MG63 (cell line): ENCODE results near the gene CCT8L2. TPM values are rescaled to one million over a fixed set of nuclear protein-coding genes. Genes with fewer than 3 reads are reported as not detected.
"Not testable (repeated sequence)": the region's sequence is repeated elsewhere in the genome, so short reads cannot be mapped to it uniquely, and the experiment has no call there.

Experiments
- DNase-seq: peaks from one replicate; pipeline ENCODE4 v3.0.0-alpha.2; 2020
- H3K27me3 ChIP-seq: fragments of 250-450 bp; sonication (Bioruptor Pico); 2 replicates; pipeline ENCODE4 v1.5.1; 2020; ENCODE audit warnings: mild to moderate bottlenecking, moderate library complexity
- H3K36me3 ChIP-seq: fragments of 250-450 bp; sonication (Bioruptor Pico); 2 replicates; pipeline ENCODE4 v1.5.1; 2020; ENCODE audit warnings: mild to moderate bottlenecking, moderate library complexity
- H3K4me3 ChIP-seq: fragments of 250-450 bp; sonication (Bioruptor Pico); 2 replicates; pipeline ENCODE4 v1.5.1; 2020; ENCODE audit warnings: mild to moderate bottlenecking, moderate library complexity
- H3K9me3 ChIP-seq: fragments of 250-450 bp; sonication (Bioruptor Pico); 2 replicates; pipeline ENCODE4 v1.5.1; 2020; ENCODE audit warnings: mild to moderate bottlenecking, moderate library complexity
- total RNA-seq: library from RNA; depleted of rRNA; stranded (reverse); fragments of >200 nt; shearing (Covaris generic); gene quantifications from 2 replicates; pipeline ENCODE4 v1.2.3, GENCODE V29; 2014; ENCODE audit warnings: low replicate concordance

Gene CCT8L2
- total RNA-seq, 1 experiment from 2014 or later, result not detected

DNA sequence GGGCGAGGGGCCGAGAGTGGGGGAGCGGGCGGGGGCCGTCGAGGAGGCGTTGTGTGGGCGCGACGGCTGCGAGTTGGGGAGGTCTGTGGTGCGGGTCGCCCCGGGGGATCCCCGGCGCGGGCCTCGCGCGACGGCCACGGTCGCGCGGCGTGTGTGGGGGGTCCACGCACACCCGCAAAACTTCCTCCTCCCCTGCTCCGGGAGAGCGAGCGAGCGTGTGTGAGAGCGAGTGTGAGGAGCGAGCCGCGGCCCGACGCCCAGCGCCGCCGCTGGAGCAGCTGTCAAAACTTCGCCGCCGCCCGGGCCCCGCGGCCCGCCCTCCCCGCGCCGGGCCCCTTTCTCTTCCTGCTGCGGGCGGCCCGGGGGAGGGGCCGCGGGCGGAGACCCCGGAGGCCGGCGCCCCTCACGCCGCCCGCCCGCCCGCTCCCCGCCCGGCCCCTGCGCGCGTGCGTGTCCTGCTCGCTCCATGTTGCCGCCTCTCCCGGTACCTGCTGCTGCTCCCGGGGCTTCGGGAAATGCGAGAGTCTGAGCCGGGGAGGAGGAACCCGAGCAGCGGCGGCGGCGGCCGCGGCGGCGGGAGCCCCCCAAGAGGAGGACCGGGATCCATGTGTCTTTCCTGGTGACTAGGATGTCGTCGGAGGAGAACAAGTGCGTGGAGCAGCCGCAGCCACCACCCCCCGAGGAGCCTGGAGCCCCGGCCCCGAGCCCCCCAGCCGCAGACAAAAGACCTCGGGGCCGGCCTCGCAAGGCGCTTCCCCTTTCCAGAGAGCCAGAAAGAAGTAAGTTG, 9.0 kb upstream of the CCT8L2 start:
- H3K4me3 ChIP-seq, result peak overlapping the region; percentile 62
- peak; percentile 41 for DNase-seq
- no peaks in the 10 kb centered on the region for H3K9me3 ChIP-seq
- H3K36me3 ChIP-seq, result no peaks in the 10 kb centered on the region
- H3K27me3 ChIP-seq, result no peaks in the 10 kb centered on the region

- peak; percentile 89 for DNase-seq
- peak overlapping the region; percentile 62 for H3K4me3 ChIP-seq
- not testable (repeated sequence) for H3K9me3 ChIP-seq, H3K36me3 ChIP-seq, H3K27me3 ChIP-seq
Observed at GRCh38 chr22:16600644-16601436, 8.2 kb upstream of the CCT8L2 start.

DNA sequence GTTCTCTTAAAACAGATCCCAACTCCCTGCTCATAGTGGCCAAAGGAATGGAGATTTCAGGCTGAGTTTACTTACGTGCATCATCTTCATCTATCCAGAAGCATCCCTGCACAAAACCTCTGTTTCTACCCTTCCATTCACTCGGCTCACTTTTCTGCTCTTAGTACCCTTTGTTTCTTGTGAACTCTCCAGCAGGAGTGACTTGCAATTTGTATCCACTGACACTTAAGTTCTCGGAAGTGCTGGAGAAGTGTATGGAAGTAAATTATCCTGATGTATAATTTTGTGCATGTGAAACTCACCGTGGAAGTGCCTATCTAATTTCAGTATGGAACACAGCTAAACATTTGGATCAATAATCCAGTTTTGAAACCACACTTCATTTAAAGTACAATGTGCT, 7.0 kb upstream of the CCT8L2 start:
- H3K4me3 ChIP-seq, result peak overlapping the region; percentile 4; the same call in 1 of the 2 replicates
- DNase-seq, H3K36me3 ChIP-seq, H3K9me3 ChIP-seq, H3K27me3 ChIP-seq: not testable (repeated sequence)

- not testable (repeated sequence) for H3K27me3 ChIP-seq, H3K9me3 ChIP-seq, H3K36me3 ChIP-seq, DNase-seq, H3K4me3 ChIP-seq
Observed at GRCh38 chr22:16595251-16595650, 2.6 kb upstream of the CCT8L2 start.

GRCh38 chr22:16594026-16594425, 1.4 kb upstream of the CCT8L2 start:
- peak; percentile 16 for DNase-seq
- Histone ChIP-seq H3K4me3 (no peak overlapping the region), H3K36me3 (no peaks in the 10 kb centered on the region), H3K9me3 (no peaks in the 10 kb centered on the region), H3K27me3 (no peaks in the 10 kb centered on the region)

DNA sequence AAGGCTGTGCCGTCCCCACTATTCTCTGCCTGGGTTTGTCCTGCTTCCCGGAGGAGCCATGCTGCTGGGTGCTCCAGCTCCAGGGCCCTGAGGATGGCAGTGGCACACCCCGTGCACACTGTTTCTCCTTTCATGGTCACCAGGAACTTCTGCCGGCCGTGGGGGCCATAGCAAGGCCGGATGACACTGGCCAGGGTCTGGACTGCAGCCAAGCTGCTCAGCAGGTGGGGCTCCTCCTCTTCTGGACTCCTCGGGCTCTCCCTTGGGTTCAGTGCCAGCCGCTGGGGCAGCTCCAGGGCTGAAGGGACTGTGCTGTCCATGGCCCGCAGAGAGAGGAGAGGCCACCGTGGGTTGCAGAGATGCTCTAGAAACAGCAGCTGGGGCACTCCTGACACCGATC, 379 bp downstream of the CCT8L2 start:
- not testable (repeated sequence) for H3K27me3 ChIP-seq, DNase-seq, H3K36me3 ChIP-seq, H3K9me3 ChIP-seq, H3K4me3 ChIP-seq

GRCh38 chr22:16591136-16591535, 1.5 kb downstream of the CCT8L2 start:
- H3K36me3 ChIP-seq, H3K4me3 ChIP-seq, H3K27me3 ChIP-seq, DNase-seq, H3K9me3 ChIP-seq: not testable (repeated sequence)

DNA sequence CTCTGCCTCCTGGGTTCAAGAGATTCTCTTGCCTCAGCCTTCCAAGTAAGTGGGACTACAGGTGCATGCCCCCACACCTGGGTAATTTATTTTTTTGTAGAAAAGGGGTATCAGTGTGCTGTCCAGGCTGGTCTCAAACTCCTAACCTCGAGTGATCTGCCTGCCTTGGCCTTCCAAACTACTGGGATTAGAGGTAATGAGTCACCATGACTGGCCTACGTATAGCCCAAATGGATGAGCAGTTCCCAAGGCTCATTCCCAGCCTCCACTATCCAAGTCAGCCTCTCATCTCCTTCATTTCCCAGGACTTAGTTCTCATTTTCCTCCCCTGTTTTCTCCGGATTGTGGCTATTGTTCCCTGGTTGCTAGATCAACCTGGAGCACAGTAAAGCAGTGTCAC, 5.6 kb downstream of the CCT8L2 start:
- Histone ChIP-seq H3K4me3 (no peak overlapping the region), H3K36me3 (no peaks in the 10 kb centered on the region), H3K9me3 (no peaks in the 10 kb centered on the region), H3K27me3 (no peaks in the 10 kb centered on the region)
- peak; percentile 24 for DNase-seq

GRCh38 chr22:16586170-16586569, 6.4 kb downstream of the CCT8L2 start:
- Histone ChIP-seq H3K9me3 (no peaks in the 10 kb centered on the region), H3K4me3 (no peak overlapping the region), H3K27me3 (no peaks in the 10 kb centered on the region), H3K36me3 (no peaks in the 10 kb centered on the region)
- DNase-seq, result no peak

GRCh38 chr22:16580872-16581271, 11.7 kb downstream of the CCT8L2 start:
- H3K9me3 ChIP-seq, H3K4me3 ChIP-seq, DNase-seq, H3K27me3 ChIP-seq, H3K36me3 ChIP-seq: not testable (repeated sequence)

- not testable (repeated sequence) for H3K9me3 ChIP-seq, H3K27me3 ChIP-seq, H3K36me3 ChIP-seq, H3K4me3 ChIP-seq, DNase-seq
Observed at GRCh38 chr22:16569240-16569834, 23.3 kb downstream of the CCT8L2 start.

- no peak overlapping the region for H3K4me3 ChIP-seq
- no peaks in the 10 kb centered on the region for H3K27me3 ChIP-seq
- H3K9me3 ChIP-seq, result no peaks in the 10 kb centered on the region
- no peaks in the 10 kb centered on the region for H3K36me3 ChIP-seq
- DNase-seq, result no peak
Observed at GRCh38 chr22:16568425-16568758, 24.2 kb downstream of the CCT8L2 start.

DNA sequence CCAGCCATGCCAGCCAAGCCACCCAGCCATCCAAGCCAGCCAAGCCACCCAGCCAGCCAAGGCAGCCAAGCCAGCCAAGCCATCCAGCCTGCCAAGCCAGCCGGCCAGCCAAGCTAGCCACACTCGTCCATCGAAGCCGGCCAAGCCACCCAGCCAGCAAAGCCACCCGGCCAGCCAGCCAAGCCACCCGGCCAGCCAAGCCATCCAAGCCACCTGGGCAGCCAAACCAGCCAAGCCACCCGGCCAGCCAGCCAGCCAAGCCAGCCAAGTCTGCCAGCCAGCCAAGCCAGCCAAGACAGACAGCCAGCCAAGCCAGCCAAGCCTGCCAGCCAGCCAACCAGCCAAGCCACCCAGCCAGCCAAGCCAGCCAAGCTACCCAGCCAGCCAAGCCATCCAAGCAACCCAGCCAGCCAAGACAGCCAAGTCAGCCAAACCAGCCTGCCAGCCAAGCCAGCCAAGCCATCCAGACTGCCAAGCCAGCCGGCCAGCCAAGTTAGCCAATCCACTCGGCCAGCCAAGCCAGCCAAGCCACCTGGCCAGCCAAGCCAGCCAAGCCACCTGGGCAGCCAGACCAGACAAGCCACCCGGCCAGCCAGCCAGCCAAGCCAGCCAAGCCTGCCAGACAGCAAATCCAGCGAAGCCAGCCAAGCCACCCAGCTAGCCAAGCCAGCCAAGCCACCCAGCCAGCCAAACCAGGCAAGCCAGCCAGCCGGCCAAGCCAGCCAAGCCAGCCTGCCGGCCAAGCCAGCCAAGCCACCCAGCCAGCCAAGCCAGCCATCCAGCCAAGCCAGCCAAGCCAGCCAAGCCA, 24.8 kb downstream of the CCT8L2 start:
- not testable (repeated sequence) for H3K9me3 ChIP-seq

DNA sequence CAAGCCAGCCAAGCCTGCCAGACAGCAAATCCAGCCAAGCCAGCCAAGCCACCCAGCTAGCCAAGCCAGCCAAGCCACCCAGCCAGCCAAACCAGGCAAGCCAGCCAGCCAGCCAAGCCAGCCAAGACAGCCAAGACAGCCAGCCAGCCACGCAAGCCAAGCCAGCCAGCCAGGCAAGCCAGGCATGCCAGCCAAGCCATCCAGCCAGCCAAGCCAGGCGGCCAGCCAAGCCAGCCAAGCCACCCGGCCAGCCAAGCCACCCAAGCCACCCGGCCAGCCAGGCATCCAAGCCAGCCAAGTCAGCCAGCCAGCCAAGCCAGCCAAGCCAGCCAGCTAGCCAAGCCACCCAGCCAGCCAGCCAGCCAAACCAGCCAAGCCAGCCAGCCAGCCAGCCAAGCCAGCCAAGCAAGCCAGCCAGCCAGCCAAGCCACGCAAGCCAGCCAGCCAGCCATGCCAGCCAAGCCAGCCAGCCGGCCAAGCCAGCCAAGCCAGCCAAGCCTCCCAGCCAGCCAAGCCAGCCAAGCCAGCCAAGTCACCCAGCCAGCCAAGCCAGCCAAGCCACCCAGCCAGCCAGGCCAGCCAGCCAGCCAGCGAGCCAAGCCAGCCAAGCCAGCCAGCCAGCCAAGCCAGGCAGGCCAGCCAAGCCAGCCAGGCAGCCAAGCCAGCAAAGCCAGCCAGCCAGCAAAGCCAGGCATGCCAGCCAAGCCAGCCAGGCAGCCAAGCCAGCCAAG, 26.0 kb downstream of the CCT8L2 start:
- H3K36me3 ChIP-seq, H3K9me3 ChIP-seq, H3K27me3 ChIP-seq, H3K4me3 ChIP-seq, DNase-seq: not testable (repeated sequence)

More for the DNA sequence above, 24.8 kb downstream of the CCT8L2 start:
- peak; percentile 31 for DNase-seq
- H3K27me3 ChIP-seq, H3K4me3 ChIP-seq, H3K36me3 ChIP-seq: not testable (repeated sequence)

- DNase-seq, H3K9me3 ChIP-seq, H3K27me3 ChIP-seq, H3K36me3 ChIP-seq, H3K4me3 ChIP-seq: not testable (repeated sequence)
Observed at GRCh38 chr22:16565585-16566420, 26.8 kb downstream of the CCT8L2 start.
